DOHH2 (cell line): ENCODE results near the gene ACP2.
A peak's percentile ranks its signal among the peaks of the same experiment; 100 is the strongest.

Experiments used
- H3F3A ChIP-seq: fragments of 200-600 bp; sonication (generic), shearing (Covaris generic); 2 replicates; pipeline ENCODE4 v1.6.0; 2016; ENCODE audit warnings: antibody characterized with exemption, mild to moderate bottlenecking; ENCODE audit not compliant: control insufficient read depth, insufficient read depth
- H3K27ac ChIP-seq: fragments of 200-600 bp; sonication (generic); 2 replicates; pipeline ENCODE4 v1.5.1; 2014; ENCODE audit warnings: low read depth, mild to moderate bottlenecking, low read length, moderate library complexity
- H3K27me3 ChIP-seq: fragments of 200-600 bp; sonication (generic); 2 replicates; pipeline ENCODE4 v1.6.1; 2014; ENCODE audit warnings: mild to moderate bottlenecking, low read length, mixed read lengths; ENCODE audit not compliant: control insufficient read depth
- H3K36me3 ChIP-seq: fragments of 200-600 bp; sonication (generic); 2 replicates; pipeline ENCODE4 v1.6.1; 2014; ENCODE audit warnings: mild to moderate bottlenecking, low read length, moderate library complexity, mixed read lengths; ENCODE audit not compliant: control insufficient read depth
- H3K4me1 ChIP-seq: fragments of 200-600 bp; sonication (generic); 2 replicates; pipeline ENCODE4 v1.6.1; 2014; ENCODE audit warnings: mild to moderate bottlenecking, low read length, mixed read lengths; ENCODE audit not compliant: control insufficient read depth
- H3K4me2 ChIP-seq: fragments of 200-600 bp; sonication (generic); 2 replicates; pipeline ENCODE4 v1.6.0; 2014; ENCODE audit warnings: mild to moderate bottlenecking, low read length, moderate library complexity
- H3K4me3 ChIP-seq: fragments of 200-600 bp; sonication (generic); 2 replicates; pipeline ENCODE4 v1.5.1; 2014; ENCODE audit warnings: mild to moderate bottlenecking, low read length, mixed read lengths
- H3K79me2 ChIP-seq: fragments of 200-600 bp; sonication (generic); 2 replicates; pipeline ENCODE4 v1.6.1; 2014; ENCODE audit warnings: mild to moderate bottlenecking, low read length, mixed read lengths; ENCODE audit not compliant: control insufficient read depth
- H3K9me2 ChIP-seq: fragments of 200-600 bp; sonication (generic); replicated peaks from 2 replicates; pipeline ENCODE4 v1.6.1; 2014; ENCODE audit warnings: mild to moderate bottlenecking, low read length, mixed read lengths; ENCODE audit not compliant: control insufficient read depth
- H3K9me3 ChIP-seq: fragments of 200-600 bp; sonication (generic); 2 replicates; pipeline ENCODE4 v1.6.1; 2014; ENCODE audit warnings: antibody characterized with exemption, low read length, mixed read lengths; ENCODE audit not compliant: control insufficient read depth, insufficient read depth
- H4K20me1 ChIP-seq: fragments of 200-600 bp; sonication (generic); 2 replicates; pipeline ENCODE4 v1.6.0; 2014; ENCODE audit warnings: low read depth, mild to moderate bottlenecking, antibody characterized with exemption, low read length, moderate library complexity; ENCODE audit not compliant: control insufficient read depth, insufficient read depth
- EZH2phosphoT487 ChIP-seq: fragments of 200-600 bp; sonication (generic); IDR thresholded peaks from 2 replicates; pipeline ENCODE4 v1.6.1; 2017; ENCODE audit warnings: borderline replicate concordance, mild to moderate bottlenecking, antibody characterized with exemption, low read length, moderate library complexity, mixed read lengths
- TF ChIP-seq, protein P1 (sequence below): fragments of 200-600 bp; sonication (generic); IDR thresholded peaks from one replicate; pipeline ENCODE4 v1.5.1; 2014; ENCODE audit warnings: antibody characterized with exemption, mild to moderate bottlenecking, low read depth, low read length; ENCODE audit not compliant: poor library complexity, severe bottlenecking

ACP2 gene

DNA sequence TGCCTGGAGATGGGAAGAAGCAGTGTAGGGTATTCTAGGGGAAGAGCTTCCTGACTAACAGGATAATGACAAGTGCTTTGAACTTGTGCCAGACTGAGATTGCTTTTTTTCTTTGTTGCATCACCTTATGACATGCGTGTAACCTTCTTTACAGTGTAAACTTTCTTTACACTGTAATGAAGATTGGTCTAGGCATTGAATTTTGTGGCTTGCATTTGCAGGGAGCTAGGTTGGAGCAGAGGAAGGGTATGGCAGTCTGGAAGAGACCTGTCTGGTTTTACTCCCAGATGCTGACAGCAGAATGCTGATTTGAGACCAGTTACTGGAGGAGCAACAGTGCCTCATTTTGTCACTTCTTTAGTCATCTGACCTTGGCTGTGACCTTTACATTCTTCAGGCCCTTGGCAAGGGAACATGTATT is 28.2 kb downstream of the ACP2 start:
- no peak for TF ChIP-seq EZH2phosphoT487
- TF ChIP-seq, protein P1, sequence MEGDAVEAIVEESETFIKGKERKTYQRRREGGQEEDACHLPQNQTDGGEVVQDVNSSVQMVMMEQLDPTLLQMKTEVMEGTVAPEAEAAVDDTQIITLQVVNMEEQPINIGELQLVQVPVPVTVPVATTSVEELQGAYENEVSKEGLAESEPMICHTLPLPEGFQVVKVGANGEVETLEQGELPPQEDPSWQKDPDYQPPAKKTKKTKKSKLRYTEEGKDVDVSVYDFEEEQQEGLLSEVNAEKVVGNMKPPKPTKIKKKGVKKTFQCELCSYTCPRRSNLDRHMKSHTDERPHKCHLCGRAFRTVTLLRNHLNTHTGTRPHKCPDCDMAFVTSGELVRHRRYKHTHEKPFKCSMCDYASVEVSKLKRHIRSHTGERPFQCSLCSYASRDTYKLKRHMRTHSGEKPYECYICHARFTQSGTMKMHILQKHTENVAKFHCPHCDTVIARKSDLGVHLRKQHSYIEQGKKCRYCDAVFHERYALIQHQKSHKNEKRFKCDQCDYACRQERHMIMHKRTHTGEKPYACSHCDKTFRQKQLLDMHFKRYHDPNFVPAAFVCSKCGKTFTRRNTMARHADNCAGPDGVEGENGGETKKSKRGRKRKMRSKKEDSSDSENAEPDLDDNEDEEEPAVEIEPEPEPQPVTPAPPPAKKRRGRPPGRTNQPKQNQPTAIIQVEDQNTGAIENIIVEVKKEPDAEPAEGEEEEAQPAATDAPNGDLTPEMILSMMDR, result no peak
- Histone ChIP-seq H3F3A (peaks cover 4% of the 10 kb centered on the region), H3K9me3 (no peaks in the 10 kb centered on the region), H3K4me3 (no peak overlapping the region), H3K27ac (no peak overlapping the region), H3K27me3 (no peaks in the 10 kb centered on the region), H3K4me1 (peaks cover 54% of the 10 kb centered on the region), H3K9me2 (no peaks in the 10 kb centered on the region), H3K4me2 (no peak overlapping the region), H3K36me3 (peaks cover 31% of the 10 kb centered on the region), H4K20me1 (no peaks in the 10 kb centered on the region), H3K79me2 (peaks cover 18% of the 10 kb centered on the region)

DNA sequence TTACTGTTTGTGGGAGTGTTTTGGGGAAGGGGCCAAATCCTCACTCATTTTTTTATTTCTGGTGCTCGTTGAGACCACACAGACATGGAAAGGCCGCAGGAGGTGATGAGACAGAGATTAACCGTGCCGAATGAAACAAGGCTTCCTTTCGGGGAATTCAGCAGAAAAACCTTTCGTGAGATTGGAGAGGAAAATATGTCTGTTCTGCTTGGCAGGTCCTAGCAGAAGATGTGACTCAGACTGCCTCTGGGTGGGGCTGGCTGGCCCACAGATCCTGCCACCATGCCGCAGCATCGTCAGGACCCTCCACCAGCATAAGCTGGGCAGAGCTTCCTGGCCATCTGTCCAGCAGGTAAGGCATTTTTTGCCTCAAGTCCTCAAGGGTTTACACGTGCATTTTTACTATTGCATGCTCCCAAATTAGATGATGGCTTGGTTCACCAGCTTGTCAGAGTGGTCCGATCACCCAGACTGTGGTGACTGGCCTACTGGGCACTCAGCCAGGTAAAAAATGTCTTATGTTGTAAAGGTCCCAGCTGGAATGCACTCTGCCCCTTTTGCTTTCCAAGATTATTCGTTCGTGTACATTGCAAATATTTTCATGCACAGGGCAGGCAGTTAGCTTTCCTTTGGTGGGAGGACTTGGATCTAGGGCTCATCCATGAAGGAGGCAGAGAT is 32.4 kb downstream of the ACP2 start:
- Histone ChIP-seq H3K27ac (peak overlapping the region; percentile 84), H3K27me3 (no peaks in the 10 kb centered on the region), H3K36me3 (peaks cover 30% of the 10 kb centered on the region), H3F3A (peaks cover 4% of the 10 kb centered on the region), H4K20me1 (no peaks in the 10 kb centered on the region), H3K4me1 (peaks cover 61% of the 10 kb centered on the region), H3K9me3 (no peaks in the 10 kb centered on the region), H3K4me3 (peak overlapping the region; percentile 100), H3K4me2 (peak overlapping the region; percentile 86), H3K79me2 (peaks cover 24% of the 10 kb centered on the region), H3K9me2 (no peaks in the 10 kb centered on the region)
- TF ChIP-seq, protein P1, result peak; percentile 41
- TF ChIP-seq EZH2phosphoT487, result no peak

GRCh38 chr11:47215366-47215910 is 33.2 kb downstream of the ACP2 start:
- peak overlapping the region; percentile 100 for H3K4me3 ChIP-seq
- peaks cover 4% of the 10 kb centered on the region for H3F3A ChIP-seq
- no peaks in the 10 kb centered on the region for H4K20me1 ChIP-seq
- H3K4me1 ChIP-seq, result peaks cover 58% of the 10 kb centered on the region
- peak overlapping the region; percentile 86 for H3K4me2 ChIP-seq
- H3K27ac ChIP-seq, result peak overlapping the region; percentile 84
- H3K79me2 ChIP-seq, result peaks cover 24% of the 10 kb centered on the region
- no peaks in the 10 kb centered on the region for H3K27me3 ChIP-seq
- no peaks in the 10 kb centered on the region for H3K9me2 ChIP-seq
- H3K9me3 ChIP-seq, result no peaks in the 10 kb centered on the region
- H3K36me3 ChIP-seq, result peaks cover 27% of the 10 kb centered on the region
- no peak for TF ChIP-seq EZH2phosphoT487
- TF ChIP-seq, protein P1, result no peak
